NCI-H510A treated with DMSO at 0.1 percent for 48 hours (cell line): ENCODE results near the gene AMPD3.
"Not testable (repeated sequence)": the region's sequence is repeated elsewhere in the genome, so short reads cannot be mapped to it uniquely, and the experiment has no call there.

Source experiments
- DNase-seq: peaks from one replicate; lab custom pipeline; 2025; lab: John Stamatoyannopoulos, UW

The AMPD3 gene

GRCh38 chr11:10454878-10455631 is at the start of gene AMPD3:
AMPD3 (plus strand) TSS chr11:10455264; CDS start chr11:10461520, 6,256 bp downstream.
- peak; percentile 49 for DNase-seq

DNA sequence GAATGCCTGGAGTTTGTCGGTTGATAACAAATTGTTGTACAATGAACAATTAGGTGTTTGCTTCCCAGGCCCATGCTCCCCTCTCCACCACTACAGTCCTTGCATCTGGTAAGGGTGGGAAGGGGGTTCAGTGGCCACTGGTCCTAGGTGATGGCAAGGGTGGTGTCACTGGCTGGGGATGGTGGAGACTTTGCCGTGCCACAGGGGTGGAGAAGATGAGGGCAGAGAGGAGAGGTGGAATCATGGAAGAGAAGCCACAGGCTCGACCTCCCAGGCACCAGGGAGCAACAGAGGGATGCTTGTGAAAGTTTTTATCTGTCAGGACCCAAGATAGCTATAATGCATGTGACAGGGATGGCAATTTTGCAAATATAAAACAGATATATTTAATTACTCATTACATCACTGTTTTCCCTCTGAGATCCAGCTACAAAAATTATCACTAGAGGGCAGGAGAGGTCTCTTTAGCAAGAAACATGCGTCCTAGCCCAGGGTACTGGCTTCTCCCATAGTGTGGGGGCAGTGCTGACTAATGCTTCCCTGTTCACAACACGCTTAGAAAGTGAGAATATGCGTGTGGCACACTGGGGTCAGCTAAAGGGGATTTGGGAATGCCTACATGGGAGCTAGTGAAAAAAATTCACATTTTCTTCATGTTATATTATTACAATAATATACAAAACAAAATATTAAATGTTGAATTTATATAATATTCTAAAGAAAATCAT is 49.0 kb upstream of the AMPD3 start:
- peak; percentile 62 for DNase-seq

DNA sequence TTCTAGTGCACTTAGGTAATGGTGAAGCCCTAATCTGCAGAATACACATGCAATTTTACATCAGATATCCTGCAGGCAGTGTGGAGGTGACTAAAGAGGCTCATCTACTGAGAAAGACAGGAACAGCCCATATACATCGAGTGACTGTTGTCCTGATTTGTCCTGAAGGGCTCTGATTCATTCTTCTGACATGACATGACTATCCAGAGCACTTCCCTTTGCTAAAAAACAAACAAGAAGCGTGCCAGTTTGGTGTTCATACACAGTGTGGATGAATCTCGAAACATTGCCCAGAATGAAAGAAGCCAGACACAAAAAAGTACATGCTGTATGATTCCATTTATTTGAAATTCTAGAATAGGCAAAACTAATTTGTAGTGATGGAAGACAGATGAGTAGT is 48.0 kb upstream of the AMPD3 start:
- no peak for DNase-seq

DNA sequence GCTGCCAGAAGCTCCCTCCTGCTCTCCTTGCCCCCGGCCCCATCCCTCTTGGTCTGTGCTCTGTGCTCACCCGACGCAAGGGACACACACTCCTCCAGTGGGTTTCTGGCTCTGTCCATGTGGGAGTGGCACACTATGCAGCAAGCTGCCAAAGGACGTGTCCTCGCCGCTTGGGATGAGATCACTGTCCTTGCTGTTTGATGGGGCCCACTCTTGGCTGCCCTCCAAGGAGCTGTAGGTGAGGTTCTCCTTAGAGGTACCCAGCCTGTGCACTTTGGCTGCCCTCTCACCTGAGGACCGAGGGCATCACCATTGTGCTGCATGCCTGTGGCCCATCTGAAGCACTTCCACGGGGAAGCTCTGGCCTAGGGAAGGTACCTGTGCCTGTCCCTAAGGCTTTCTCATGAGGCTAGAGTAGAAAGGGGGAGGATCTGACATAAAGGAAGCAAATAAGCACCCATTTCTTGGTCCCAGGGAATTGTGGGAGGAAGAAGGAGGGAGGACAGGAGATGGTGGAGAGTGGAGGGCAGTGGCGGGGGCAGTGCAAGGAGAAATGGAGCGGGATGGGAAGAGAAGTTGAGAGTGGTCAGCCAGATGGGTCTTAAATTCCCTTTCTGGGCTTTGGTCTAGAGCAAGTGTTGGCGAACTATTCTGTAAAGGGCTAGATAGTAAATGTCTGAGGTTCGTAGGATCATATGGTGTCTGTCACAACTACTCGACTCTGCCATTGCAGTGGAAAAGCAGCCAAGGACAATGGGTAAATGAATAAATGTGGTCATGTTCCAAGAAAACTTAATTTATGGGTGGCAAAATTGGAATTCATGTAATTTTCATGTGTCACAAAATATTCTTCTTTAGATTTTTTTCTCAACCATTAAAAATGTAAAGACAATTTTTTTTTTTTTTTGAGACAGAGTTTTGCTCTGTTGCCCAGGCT is 47.0 kb upstream of the AMPD3 start:
- DNase-seq: no peak

- DNase-seq: no peak
Measured at GRCh38 chr11:10409207-10409661, 45.8 kb upstream of the AMPD3 start.

GRCh38 chr11:10410106-10410843 is 44.8 kb upstream of the AMPD3 start:
- no peak for DNase-seq

GRCh38 chr11:10410844-10411200 is 44.2 kb upstream of the AMPD3 start:
- DNase-seq: no peak

GRCh38 chr11:10412266-10412665 is 42.8 kb upstream of the AMPD3 start:
- no peak for DNase-seq

- peak; percentile 48 for DNase-seq
Measured at GRCh38 chr11:10413268-10413667, 41.8 kb upstream of the AMPD3 start.

GRCh38 chr11:10414181-10414580 is 40.9 kb upstream of the AMPD3 start:
- DNase-seq: no peak

DNA sequence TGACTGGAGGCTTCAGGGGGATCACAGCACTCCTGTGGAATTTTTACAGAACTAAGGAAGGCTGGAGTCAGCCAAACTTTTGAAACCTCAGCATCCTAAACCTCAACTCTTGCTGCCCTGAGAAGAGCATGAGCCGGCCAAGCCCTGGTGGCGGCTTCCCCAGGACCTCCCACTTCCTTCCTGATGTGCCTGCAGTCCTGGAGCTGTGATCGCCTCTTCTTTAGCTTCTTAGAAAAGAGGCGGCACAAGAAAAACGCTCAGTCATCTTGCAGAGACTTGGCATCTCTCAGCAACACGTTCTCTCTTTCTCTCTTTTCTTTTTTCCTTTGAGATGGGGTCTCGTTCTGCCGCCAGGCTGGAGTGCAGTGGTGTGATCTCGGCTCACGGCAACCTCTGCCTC is 40.4 kb upstream of the AMPD3 start:
- DNase-seq: no peak

GRCh38 chr11:10415817-10416392 is 39.2 kb upstream of the AMPD3 start:
- DNase-seq: no peak

GRCh38 chr11:10418259-10418949 is 36.7 kb upstream of the AMPD3 start:
- DNase-seq: no peak

GRCh38 chr11:10418950-10419310 is 36.1 kb upstream of the AMPD3 start:
- DNase-seq: no peak

GRCh38 chr11:10426475-10426874 is 28.6 kb upstream of the AMPD3 start:
- no peak for DNase-seq

- no peak for DNase-seq
Measured at GRCh38 chr11:10428453-10428852, 26.6 kb upstream of the AMPD3 start.

DNA sequence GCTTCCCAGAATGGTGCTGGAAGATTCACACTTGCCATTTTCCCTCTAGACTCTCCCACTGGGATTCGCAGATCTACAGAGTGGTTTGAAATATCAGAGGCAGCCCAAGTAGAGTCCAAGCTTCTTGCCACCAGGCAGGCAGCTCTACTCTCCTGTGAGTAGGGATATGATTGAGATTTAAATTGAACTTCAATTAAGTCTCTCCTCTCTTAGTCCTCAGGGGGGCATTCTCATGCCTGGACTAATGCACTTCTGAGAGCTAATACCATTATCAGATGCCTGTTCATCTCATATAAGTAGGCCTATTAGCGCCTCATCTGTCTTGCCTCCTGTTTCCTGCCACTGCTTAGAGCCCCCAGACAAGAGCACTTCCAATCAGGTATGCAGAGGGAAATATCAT is 25.5 kb upstream of the AMPD3 start:
- DNase-seq: no peak

- DNase-seq: no peak
Measured at GRCh38 chr11:10432493-10432892, 22.6 kb upstream of the AMPD3 start.

DNA sequence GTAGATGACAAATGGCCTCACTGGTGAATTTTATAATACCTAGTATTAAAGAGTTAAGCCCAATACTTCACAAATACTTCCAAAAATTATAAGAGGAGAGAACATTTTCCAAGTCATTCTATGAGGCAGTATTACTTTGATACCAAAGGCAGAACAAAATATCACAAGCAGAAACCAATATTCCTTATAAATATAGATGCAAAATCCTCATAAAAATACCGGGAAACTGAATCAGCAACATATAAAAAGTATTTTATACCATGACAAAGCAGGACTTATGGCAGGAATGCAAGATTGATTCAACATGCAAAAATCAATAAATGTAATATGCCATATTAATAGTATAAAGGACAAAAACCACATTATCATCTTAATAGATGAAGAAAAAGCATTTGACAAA is 22.1 kb upstream of the AMPD3 start:
- no peak for DNase-seq

DNA sequence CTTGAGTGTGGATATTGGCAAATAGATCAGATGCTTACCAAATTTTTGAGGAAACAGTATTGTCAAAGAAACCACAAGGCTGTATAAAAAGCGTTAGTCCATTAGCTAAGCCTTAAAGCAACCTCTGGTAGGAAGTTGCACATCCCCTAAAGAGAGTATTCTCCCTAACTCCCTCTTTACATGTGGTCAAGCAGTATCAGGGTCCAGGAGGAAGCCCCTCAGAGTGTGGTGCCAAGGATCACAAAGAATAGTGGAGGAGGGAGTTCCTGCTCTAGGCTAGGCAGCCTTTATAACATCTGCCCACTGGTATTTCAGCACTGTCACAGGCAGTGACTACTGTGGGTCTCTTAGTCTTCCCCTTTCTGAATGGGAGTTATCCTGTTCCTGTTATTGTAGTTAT is 18.8 kb upstream of the AMPD3 start:
- no peak for DNase-seq

- not testable (repeated sequence) for DNase-seq
Measured at GRCh38 chr11:10436683-10437082, 18.4 kb upstream of the AMPD3 start.
